H9 (cell line): Measurements from ENCODE around the gene TARBP1. TPM values are rescaled to one million over a fixed set of nuclear protein-coding genes. Genes with fewer than 3 reads are reported as not detected.

Experiments used
- DNase-seq: peaks from one replicate; pipeline ENCODE4 v3.0.0-alpha.2; 2017
- H2AFZ ChIP-seq: one replicate; pipeline ENCODE4 v1.6.1; 2013; ENCODE audit warnings: mild to moderate bottlenecking, low read length, control low read depth, moderate library complexity
- H2AK5ac ChIP-seq: 2 replicates; pipeline ENCODE4 v1.6.1; 2013; ENCODE audit warnings: low read length, control low read depth, mixed read lengths; ENCODE audit not compliant: insufficient read length
- H2BK120ac ChIP-seq: one replicate; pipeline ENCODE4 v1.6.1; 2013; ENCODE audit warnings: low read depth, mild to moderate bottlenecking, low read length, control low read depth, inconsistent platforms; ENCODE audit not compliant: poor library complexity, severe bottlenecking
- H2BK12ac ChIP-seq: 2 replicates; pipeline ENCODE4 v1.6.1; 2013; ENCODE audit warnings: low read length, control low read depth, mixed read lengths, low read depth; ENCODE audit not compliant: insufficient read length
- H2BK15ac ChIP-seq: 2 replicates; pipeline ENCODE4 v1.6.1; 2013; ENCODE audit warnings: low read depth, low read length, control low read depth
- H2BK20ac ChIP-seq: one replicate; pipeline ENCODE4 v1.6.1; 2013; ENCODE audit warnings: low read depth, mild to moderate bottlenecking, low read length, control low read depth, inconsistent platforms; ENCODE audit not compliant: poor library complexity, severe bottlenecking
- H2BK5ac ChIP-seq: 2 replicates; pipeline ENCODE4 v1.6.1; 2013; ENCODE audit warnings: low read length, control low read depth, mixed read lengths; ENCODE audit not compliant: insufficient read length
- H3K14ac ChIP-seq: 2 replicates; pipeline ENCODE4 v1.6.1; 2013; ENCODE audit warnings: low read length, control low read depth; ENCODE audit not compliant: insufficient read depth
- H3K18ac ChIP-seq: 2 replicates; pipeline ENCODE4 v1.6.1; 2013; ENCODE audit warnings: low read depth, mild to moderate bottlenecking, mixed read lengths, low read length, control low read depth; ENCODE audit not compliant: insufficient read length
- H3K23ac ChIP-seq: 2 replicates; pipeline ENCODE4 v1.6.1; 2013; ENCODE audit warnings: low read length, control low read depth, mixed read lengths, low read depth; ENCODE audit not compliant: insufficient read length
- H3K23me2 ChIP-seq: 2 replicates; pipeline ENCODE4 v1.6.1; 2013; ENCODE audit warnings: low read depth, mild to moderate bottlenecking, mixed read lengths, low read length, control low read depth; ENCODE audit not compliant: insufficient read length, poor library complexity, severe bottlenecking
- H3K27ac ChIP-seq: 2 replicates; pipeline ENCODE4 v1.5.1; 2013; ENCODE audit warnings: low read length, control low read depth, mixed read lengths, low read depth; ENCODE audit not compliant: insufficient read length
- H3K27me3 ChIP-seq: 2 replicates; pipeline ENCODE4 v1.6.1; 2013; ENCODE audit warnings: low read length, control low read depth, inconsistent platforms; ENCODE audit not compliant: insufficient read depth
- H3K4ac ChIP-seq: 2 replicates; pipeline ENCODE4 v1.6.1; 2013; ENCODE audit warnings: low read depth, mild to moderate bottlenecking, control low read depth, inconsistent platforms, low read length, moderate library complexity
- H3K4me1 ChIP-seq: 2 replicates; pipeline ENCODE4 v1.6.1; 2013; ENCODE audit warnings: low read length, control low read depth, inconsistent platforms; ENCODE audit not compliant: insufficient read depth
- H3K4me2 ChIP-seq: 2 replicates; pipeline ENCODE4 v1.6.1; 2013; ENCODE audit warnings: low read length, control low read depth, mixed read lengths; ENCODE audit not compliant: insufficient read length, insufficient read depth
- H3K56ac ChIP-seq: 2 replicates; pipeline ENCODE4 v1.6.1; 2013; ENCODE audit warnings: low read depth, mild to moderate bottlenecking, mixed read lengths, low read length, control low read depth; ENCODE audit not compliant: insufficient read length
- H3K79me1 ChIP-seq: 2 replicates; pipeline ENCODE4 v1.6.1; 2013; ENCODE audit warnings: low read depth, mild to moderate bottlenecking, moderate library complexity, low read length, control low read depth, inconsistent platforms; ENCODE audit not compliant: insufficient read depth, poor library complexity, severe bottlenecking
- H3K79me2 ChIP-seq: 2 replicates; pipeline ENCODE4 v1.6.1; 2013; ENCODE audit warnings: low read length, control low read depth, inconsistent platforms; ENCODE audit not compliant: insufficient read depth
- H3K9ac ChIP-seq: 2 replicates; pipeline ENCODE4 v1.6.1; 2013; ENCODE audit warnings: low read length, control low read depth, mixed read lengths; ENCODE audit not compliant: insufficient read length; ENCODE audit errors: extremely low read depth
- H3K9me3 ChIP-seq: one replicate; pipeline ENCODE4 v1.6.1; 2013; ENCODE audit warnings: low read depth, low read length, inconsistent platforms; ENCODE audit not compliant: control insufficient read depth
- H3T11ph ChIP-seq: one replicate; pipeline ENCODE4 v1.6.1; 2013; ENCODE audit warnings: mild to moderate bottlenecking, low read length, control low read depth, inconsistent platforms
- H4K20me1 ChIP-seq: one replicate; pipeline ENCODE4 v1.6.1; 2013; ENCODE audit not compliant: control insufficient read depth, insufficient read length, insufficient read depth
- H4K5ac ChIP-seq: 2 replicates; pipeline ENCODE4 v1.6.1; 2013; ENCODE audit warnings: low read depth, mild to moderate bottlenecking, mixed read lengths, low read length, control low read depth; ENCODE audit not compliant: insufficient read length
- H4K8ac ChIP-seq: replicated peaks from 2 replicates; pipeline ENCODE4 v1.6.1; 2013; ENCODE audit warnings: low read length, control low read depth, mixed read lengths, low read depth; ENCODE audit not compliant: insufficient read length
- H4K91ac ChIP-seq: 2 replicates; pipeline ENCODE4 v1.6.1; 2013; ENCODE audit warnings: low read depth, mild to moderate bottlenecking, moderate library complexity, mixed read lengths, low read length, control low read depth; ENCODE audit not compliant: insufficient read length
- H3K27ac Mint-ChIP-seq, 3 experiments: 2 replicates in 2 of 3; 3 replicates in 1 of 3; pipeline ENCODE4 v1.8.0; 2020 to 2021; ENCODE audit warnings: mixed read lengths in 3 of 3, mild to moderate bottlenecking in 1 of 3, moderate library complexity in 1 of 3
- H3K27me3 Mint-ChIP-seq: 2 replicates; pipeline ENCODE4 v1.8.0; 2021; ENCODE audit warnings: low read depth, mild to moderate bottlenecking, moderate library complexity, mixed read lengths
- H3K36me3 Mint-ChIP-seq, 3 experiments: 2 replicates in 2 of 3; 3 replicates in 1 of 3; pipeline ENCODE4 v1.8.0; 2020 to 2021; ENCODE audit warnings: low read depth in 3 of 3, mixed read lengths in 3 of 3; ENCODE audit not compliant: insufficient read depth in 1 of 3
- H3K4me1 Mint-ChIP-seq, 2 experiments: 2 replicates each; pipeline ENCODE4 v1.8.0; 2020; ENCODE audit warnings: mixed read lengths in 2 of 2
- H3K4me3 Mint-ChIP-seq, 2 experiments: 2 replicates in 1 of 2; 3 replicates in 1 of 2; pipeline ENCODE4 v1.8.0; 2020 to 2021; ENCODE audit warnings: mild to moderate bottlenecking in 2 of 2, mixed read lengths in 2 of 2, moderate library complexity in 1 of 2
- H3K9me3 Mint-ChIP-seq, 2 experiments: 2 replicates in 1 of 2; 3 replicates in 1 of 2; pipeline ENCODE4 v1.8.0; 2020; ENCODE audit warnings: mild to moderate bottlenecking in 2 of 2, mixed read lengths in 2 of 2, moderate library complexity in 1 of 2
- WGBS: extraction: QIAGEN DNeasy Blood & Tissue Kit; methylation state at CpG from one replicate; pipeline ENCODE4 v1.1.7; 2013; ENCODE audit warnings: missing lambda C conversion rate, low lambda C conversion rate, mixed read lengths; ENCODE audit not compliant: insufficient read length; ENCODE audit errors: extremely low coverage; 5-methylcytosine and 5-hydroxymethylcytosine counted together
- total RNA-seq: library from RNA; stranded (reverse); gene quantifications from 2 replicates; pipeline ENCODE4 v1.2.1, GENCODE V29; 2021
- TF ChIP-seq, protein P1 (sequence below): fragments of 200-600 bp; sonication (generic); conservative IDR thresholded peaks from 3 replicates; pipeline ENCODE4 v1.8.0; 2021; ENCODE audit warnings: antibody characterized with exemption, mild to moderate bottlenecking

Gene TARBP1
- total RNA-seq, 1 experiment from 2014 or later: 20.2 TPM

DNA sequence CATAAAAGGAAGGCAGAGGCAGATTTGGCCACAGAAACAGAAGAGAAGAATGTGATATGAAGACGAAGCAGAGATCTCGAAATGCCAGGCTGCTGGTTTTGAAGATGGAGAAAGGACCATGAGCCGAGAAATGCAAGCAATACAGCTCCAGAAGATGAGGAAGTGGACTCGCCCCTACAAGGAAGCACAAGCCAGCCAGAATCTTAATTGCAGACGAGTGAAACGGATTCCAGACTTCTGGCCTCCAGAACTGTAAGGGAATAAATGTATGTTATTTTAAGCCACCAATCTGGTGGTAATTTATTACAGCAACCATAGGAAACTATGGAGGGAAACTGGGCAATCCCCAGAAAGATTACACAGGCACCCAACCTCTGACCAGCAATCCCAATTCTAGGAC is 24.1 kb downstream of the TARBP1 start:
- no peaks in the 10 kb centered on the region for H4K20me1 ChIP-seq
- H3K9me3 Mint-ChIP-seq: no peaks in the 10 kb centered on the region

More for the DNA sequence above, 24.1 kb downstream of the TARBP1 start:
- Histone ChIP-seq H2BK12ac (no peak overlapping the region), H3K4me2 (no peak overlapping the region), H2BK15ac (no peak overlapping the region), H4K8ac (no peak overlapping the region), H3T11ph (no peak overlapping the region), H3K23me2 (no peaks in the 10 kb centered on the region), H2BK5ac (no peak overlapping the region), H4K5ac (no peak overlapping the region), H3K4me1 (no peaks in the 10 kb centered on the region), H3K56ac (no peak overlapping the region), H3K14ac (no peak overlapping the region), H3K18ac (no peak overlapping the region), H3K4ac (no peak overlapping the region), H2AFZ (no peak overlapping the region), H2BK120ac (no peak overlapping the region), H3K27me3 (no peaks in the 10 kb centered on the region), H3K79me2 (no peaks in the 10 kb centered on the region), H2AK5ac (no peak overlapping the region), H3K9me3 (no peaks in the 10 kb centered on the region), H4K91ac (no peak overlapping the region), H3K23ac (no peak overlapping the region), H3K79me1 (no peaks in the 10 kb centered on the region), H3K9ac (no peak overlapping the region), H2BK20ac (no peak overlapping the region), H3K27ac (no peak overlapping the region)
- no CpG with 5 or more reads among the region's 6 CpGs for WGBS
- TF ChIP-seq, protein P1, sequence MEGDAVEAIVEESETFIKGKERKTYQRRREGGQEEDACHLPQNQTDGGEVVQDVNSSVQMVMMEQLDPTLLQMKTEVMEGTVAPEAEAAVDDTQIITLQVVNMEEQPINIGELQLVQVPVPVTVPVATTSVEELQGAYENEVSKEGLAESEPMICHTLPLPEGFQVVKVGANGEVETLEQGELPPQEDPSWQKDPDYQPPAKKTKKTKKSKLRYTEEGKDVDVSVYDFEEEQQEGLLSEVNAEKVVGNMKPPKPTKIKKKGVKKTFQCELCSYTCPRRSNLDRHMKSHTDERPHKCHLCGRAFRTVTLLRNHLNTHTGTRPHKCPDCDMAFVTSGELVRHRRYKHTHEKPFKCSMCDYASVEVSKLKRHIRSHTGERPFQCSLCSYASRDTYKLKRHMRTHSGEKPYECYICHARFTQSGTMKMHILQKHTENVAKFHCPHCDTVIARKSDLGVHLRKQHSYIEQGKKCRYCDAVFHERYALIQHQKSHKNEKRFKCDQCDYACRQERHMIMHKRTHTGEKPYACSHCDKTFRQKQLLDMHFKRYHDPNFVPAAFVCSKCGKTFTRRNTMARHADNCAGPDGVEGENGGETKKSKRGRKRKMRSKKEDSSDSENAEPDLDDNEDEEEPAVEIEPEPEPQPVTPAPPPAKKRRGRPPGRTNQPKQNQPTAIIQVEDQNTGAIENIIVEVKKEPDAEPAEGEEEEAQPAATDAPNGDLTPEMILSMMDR: no peak
- Mint-ChIP-seq H3K27me3 (no peaks in the 10 kb centered on the region), H3K4me3 (no peak overlapping the region), H3K36me3 (peaks cover 0 to 29% (median 19%) of the 10 kb centered on the region in 3 experiments; a peak in 6 of 7 replicates), H3K27ac (no peak overlapping the region), H3K4me1 (no peaks in the 10 kb centered on the region)
- DNase-seq: no peak
